Inflammatory macrophage treated with lipopolysaccharide for 4 hours (primary cell): Measurements from ENCODE around the gene IGIP.

Experiments used
- DNase-seq: peaks from one replicate; pipeline ENCODE4 v3.0.0-alpha.2; 2020

The IGIP gene

DNA sequence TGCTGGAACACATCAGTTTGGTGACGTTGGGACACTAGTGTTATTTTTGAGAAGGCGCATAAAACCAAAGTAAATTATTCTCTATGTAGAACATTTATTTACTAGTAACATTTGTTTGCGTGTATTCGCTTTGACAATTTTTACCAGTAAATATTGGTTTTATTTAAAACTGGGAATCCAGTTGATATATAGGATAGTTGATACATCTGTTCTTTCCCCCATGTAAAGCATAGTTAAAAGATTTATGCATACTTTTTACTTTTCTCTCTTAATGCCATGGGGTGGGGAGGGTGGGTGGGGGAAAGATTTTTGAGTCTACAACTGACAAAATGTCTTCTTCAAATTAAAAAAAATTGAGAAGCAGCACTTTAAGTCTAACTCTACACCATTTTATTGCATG lies at the start of gene IGIP:
Gene IGIP, plus strand, starts transcription at position 301 of the 400 bp plus-strand sequence. CDS start 2,540 bp downstream, outside the sequence.
- no peak for DNase-seq

DNA sequence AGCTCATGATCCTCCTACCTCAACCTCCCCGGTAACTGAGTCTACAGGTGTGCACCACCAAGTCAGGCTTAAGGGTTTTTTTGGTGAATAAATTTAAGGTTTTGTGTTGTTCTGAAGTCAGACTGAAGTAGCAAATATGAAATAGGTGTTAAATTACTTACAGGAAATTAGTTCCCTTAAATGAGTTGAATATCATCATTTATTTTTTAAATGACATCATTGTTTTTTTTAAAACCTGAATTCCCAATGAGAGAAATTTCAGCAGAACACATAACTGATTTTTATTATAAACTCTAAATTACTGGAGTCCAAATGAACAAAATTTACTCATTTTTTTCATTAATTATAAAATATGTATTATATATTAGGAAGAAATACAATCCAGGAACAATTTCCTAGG lies 49.6 kb upstream of the IGIP start:
- DNase-seq: no peak

DNA sequence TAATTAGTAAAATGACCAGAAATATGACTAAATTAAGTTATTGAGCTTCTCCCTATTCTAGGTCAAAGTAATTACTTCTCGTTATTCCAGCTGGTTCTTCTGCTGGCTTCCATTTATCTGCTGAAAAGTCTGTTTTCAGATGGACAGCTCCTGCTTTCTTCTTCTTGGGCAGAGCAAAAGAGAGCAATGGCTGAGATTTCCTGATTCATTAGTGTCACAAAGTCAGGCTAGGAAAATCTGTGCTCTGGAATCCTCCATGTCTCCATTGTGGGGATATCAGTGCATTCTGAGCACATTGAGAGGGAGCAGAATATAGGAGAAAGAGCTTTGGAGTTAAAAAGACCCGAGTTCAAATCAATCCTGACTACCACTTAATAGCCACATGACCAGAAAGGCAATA lies 48.9 kb upstream of the IGIP start:
- no peak for DNase-seq

DNA sequence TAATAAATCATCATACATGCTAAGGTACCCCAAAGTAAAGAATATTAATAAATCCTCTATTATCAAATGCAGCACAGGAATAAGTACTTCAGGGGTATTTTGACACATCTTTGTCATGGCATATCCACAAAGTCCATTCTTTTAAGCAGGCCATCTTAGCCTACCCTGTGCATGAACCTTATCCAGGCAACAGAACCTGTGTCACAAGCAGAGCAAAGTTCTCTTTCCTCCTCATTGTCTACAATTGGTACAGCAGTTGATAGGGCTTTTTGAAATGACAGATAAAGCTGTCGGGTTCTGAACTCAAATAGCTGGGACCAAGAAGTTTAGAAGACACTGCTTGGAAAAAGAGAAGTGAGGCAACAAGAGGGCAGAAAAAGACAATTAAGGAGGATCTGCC lies 42.6 kb upstream of the IGIP start:
- no peak for DNase-seq

DNA sequence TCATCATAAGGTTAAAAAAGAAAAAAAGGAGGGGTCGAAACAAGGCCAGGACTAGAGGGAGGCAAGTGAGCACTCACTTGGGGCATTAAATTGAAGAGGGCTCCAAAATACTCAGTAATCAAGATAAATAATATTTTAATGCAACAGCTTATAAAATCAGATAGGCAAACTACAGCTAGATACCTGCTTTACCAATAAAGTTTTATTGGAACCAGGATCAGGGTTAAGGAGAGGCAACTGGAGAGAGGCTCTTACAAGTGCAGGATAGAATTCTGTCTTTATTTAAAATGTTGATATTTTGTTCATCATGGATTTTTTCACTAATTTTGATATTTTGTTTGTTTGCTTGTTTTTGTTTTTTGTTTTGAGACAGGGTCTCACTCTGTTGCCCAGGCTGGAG lies 42.1 kb upstream of the IGIP start:
- no peak for DNase-seq

DNA sequence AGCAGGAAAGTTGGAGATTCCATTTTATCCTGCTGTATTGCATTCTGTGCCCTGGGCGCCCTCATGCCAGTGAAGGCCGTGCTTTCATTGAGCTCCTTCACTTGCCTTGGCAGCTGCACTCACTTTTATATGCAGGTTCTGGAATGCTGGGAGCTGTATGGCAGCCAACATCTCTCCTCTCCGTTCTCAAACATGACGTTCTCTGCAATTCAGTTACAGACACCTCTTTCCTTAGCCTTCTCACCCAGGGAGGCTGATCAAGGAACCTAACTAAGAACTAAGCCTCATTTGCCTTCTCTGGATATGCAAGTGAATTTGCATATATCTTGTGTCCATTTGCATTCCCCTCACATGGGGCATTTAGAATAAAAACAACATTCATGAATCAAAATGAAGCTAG lies 41.2 kb upstream of the IGIP start:
- DNase-seq: no peak

DNA sequence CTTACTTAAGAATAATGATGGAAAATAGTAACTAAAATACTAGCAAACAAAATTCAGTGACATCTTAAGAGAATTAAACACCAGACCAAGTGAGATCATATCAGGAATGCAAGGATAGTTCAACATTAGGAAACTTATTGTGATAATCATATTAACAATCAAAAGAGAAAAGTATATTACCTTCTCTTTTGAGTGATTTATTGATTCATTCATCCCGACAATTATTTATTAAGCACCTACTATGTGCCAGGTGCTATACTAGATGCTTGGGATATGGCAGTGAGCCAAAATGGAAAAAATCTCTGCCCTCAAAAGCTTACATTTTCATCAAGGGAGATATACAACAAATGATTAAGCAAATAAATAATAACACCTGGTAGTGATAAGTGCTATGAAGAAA lies 35.5 kb upstream of the IGIP start:
- no peak for DNase-seq

DNA sequence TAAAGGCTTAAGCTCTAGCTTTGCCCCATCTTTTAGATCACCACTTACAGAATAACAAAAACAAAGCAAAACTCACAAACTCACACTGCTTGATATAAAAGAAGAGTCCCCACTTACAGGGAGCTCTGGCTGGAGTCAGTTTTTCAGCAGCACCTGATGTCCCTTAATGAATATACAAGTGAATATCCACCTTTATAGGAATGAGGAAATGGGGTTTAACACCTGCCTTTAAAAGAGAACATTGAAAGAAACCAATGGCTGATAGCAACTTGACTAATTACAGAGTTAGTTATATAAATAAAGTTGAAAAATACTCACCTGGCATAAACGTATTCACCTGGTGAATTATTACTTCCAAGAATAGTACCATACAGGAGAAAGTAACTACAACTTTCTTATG lies 32.6 kb upstream of the IGIP start:
- DNase-seq: no peak

DNA sequence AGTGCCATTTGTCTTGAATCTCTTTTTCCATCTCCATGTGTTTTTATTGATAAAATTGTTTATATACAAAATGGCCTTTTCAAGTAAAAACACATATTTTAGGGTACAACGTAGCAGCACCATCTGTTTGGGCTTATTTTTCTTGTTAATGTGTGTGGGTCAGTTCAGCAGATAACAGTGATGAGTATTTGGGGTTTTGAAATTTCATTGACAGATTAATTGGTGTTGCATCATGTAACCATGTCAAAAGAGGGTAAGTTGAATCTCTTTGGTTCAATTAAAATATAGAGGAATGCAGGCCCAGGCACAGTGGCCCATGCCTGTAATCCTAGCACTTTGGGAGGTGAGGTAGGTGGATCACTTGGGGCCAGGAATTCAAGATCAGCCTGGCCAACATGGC lies 31.9 kb upstream of the IGIP start:
- no peak for DNase-seq

DNA sequence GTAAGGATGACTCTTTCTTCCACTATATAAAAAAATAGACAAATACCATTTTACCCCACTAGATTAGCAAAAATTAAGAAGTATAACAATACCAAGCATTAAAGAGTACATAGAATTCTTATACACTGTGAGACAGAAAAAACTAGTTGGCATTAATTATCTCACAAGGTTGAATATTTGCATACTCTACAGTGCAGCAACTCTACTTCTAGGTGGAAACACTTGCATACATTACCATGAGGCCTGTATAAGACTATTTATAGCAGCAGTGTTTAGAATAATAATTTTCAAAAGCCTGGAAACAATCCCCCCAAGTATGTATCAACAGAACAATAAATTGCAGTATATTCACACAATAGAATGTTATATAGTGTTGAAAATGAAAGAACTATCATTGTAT lies 30.8 kb upstream of the IGIP start:
- DNase-seq: no peak

DNA sequence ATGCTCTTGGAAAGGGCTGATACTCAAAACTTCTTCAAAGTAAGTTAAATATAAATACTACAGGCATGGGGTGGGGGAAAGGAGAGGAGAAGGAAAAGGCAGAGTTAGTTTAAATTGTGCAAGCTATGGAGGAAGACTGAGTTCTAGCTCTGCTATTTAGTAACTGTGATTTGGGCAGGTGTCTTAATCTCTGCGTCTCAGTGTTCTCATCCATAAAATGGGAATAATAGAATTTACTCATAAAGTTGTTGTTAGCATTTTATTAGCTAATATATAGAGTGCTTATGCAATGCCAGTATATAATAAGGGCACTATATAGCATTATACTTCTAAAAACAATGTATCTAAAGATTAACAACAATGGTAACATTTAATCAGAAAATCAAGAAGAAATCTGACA lies 24.6 kb upstream of the IGIP start:
- DNase-seq: no peak

DNA sequence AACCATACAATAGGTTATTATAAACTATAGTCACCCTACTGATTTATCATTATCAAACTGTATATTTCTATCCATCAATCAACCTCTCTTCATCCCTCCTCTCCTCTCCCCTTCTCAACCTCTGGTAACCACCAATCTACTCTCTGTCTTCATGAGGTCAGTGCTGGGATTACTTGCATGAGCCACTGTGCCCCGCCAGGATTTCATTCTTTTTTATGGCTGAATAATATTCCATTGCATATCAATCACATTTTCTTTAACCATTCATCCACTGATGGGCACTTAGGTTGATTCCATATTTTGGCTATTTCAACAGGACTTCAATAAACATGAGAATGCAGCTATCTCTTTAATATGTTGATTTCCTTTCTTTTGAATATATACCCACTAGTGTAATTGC lies 22.6 kb upstream of the IGIP start:
- DNase-seq: no peak

DNA sequence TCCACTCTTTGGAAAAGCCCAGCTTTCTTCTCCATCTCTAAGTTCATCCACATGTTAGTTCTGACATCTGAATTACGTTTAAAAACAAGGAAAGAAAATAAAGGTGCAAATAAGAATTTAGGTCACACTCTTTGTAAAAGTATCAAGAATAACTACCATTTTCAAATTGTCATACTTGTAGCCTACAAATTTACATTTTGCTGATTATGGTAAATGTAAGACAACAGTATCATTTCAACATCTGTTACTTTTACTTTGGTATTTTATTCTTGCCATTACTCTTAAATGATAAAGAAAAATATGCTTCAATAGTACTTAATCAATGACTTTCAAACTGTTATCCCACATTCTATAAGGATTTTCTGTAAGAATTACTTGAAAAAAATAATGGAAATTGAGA lies 21.6 kb upstream of the IGIP start:
- no peak for DNase-seq

DNA sequence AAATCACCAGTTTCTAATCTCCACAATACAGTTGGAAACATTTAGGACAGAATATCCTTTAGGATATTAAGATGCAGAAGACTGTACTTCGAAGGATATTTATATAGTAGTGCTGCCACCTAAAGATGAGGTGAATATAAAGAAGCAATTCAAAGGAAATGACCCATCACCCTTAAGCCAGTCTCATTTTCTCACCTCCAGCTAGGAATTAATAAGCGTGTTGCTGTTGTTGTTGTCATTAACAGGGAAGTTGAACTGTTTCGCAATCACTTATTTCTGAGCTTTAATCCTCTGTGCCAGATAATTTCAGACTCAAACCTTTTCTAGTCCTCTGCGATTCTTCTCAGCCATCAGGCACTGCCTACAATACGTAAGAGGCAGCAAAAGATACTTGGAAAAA lies 19.6 kb upstream of the IGIP start:
- DNase-seq: peak; percentile 63

DNA sequence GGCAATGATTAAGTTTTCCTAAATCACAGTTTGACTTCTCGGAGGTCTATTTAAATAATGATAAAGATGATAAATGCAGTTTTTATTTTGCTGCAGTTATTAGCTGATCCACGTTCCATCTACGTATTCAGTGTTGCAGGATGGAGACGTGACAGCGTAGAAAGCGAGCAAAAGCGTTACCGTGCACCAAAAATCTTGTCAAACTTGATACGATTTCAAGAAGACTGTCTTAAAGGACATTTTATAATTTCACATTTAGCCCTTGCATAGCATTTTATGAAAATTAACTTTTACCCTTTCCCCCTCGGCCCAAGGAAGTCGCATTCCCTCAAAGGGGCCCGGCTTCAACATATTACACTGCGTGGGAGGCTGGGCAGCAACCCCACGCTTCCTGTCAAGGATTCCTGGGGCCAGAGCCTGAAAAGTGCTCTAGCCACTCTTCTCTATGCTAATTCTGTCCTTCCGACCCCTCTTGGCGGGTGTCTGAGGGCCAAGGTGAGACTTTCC lies 18.9 kb upstream of the IGIP start:
- DNase-seq: no peak

DNA sequence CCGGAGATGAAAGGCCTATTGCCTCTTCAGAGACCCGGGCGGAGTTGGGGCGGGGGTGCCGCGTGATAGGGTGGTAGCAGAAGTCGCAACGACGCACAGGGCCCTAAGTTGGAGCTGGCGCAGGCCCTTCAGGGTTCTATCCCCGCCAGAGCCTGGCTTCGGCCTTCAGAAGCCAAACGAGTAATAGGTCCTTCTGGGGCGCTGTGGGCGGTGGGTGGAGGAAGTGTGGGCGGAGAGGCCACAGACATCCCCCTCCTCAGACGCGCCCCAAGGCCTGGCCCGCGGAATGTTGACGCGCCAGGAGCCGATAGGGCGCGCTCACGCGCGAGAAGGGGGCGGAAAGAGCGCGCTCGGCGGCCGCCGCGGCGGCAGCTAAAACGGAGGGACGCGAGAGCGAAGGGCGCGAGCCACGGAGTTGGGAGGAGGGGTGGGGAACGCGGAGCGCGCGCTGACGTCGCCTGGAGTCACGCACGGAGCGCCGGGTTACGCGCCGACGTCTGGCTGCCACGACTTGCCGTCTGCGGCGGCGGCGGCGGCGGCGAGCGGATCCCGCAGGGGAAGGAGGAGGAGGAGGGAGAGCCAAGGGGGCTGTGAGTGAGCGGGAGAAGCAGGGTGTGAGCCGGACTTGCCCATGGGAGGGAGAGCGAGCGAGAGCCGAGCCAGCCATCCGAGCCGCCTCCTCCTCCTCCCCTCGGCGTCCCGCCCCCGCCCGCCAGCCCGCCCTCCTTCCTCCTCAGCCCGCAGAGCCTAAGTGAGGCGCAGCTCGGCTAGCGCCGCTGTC lies 18.2 kb upstream of the IGIP start:
- DNase-seq: peak; percentile 86

DNA sequence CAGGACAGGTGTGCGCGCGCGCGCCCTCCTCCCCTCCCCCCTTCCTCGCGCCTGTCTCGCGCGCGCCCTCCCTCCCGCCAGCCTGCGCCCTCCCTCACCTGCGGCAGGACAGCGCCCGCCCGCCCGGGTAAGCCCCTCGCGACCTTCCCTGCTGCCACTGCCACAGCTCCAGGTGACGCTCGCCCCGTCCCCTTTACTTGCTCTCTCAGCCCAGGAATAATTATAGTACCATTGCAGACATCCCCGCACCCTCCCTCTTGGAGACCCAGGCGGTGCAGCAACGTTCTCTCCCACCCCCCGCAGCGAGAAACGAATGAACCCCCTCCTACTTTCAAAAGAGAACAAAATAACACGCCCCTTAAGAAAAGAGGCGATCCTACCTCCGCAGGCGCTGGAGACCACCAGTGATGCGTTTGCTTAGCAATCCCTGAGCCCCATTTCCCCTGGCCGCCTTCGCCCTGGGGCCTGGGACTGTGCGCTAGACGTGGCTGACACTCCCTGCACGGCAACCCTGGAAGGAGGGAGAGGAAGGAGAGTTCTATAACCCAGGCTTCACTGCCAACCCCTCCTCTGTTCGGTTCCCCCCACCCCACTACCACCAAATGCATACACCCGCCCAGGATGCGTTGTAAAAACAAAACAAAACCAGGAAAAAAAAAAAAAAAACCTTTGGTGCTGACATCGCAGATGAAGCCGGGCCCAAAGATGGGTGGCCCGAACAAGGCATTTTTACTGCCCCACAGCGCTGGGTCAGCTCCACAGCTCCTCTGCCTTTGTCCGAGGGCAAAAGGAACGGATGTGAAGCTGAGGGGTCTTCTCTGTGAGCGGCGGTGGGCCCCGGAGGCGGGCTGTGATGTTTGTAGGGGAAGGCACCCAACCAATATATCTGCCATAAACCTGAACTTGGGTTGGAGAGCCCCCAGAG lies 17.4 kb upstream of the IGIP start:
- DNase-seq: no peak

DNA sequence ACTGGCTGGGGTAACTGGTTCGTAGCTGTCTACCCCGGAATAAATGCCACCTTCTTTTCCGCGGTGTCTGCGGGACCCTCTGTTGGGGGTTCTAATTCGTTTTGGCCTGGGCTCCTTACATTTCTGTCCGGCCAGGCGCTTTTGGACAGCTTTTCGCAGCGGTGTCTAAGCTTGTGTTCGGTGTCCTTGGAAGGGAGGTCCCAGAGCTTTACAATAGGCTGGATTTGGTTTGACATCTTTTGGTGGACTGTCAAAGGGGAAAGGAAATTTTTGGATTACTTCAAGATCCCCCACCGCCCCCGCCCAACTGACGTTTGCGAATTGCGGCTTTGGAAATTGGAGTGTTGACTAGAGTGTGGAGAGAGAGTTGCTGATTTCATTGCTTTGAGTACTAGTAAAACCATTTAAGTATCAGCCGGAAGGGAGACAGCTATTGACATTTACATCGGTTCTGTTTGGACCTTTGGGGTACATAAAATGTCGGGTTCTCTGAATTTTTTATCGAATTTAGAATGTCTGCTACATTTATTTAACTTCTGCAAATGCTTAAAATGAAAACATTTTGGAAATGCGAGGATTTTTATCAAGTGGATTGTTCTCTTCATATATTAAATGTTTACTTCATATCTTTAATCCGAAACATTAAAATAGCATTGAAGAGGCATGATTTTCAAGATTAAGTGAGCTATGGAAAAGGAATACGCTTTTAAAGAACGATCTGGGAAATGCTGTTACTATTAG lies 16.5 kb upstream of the IGIP start:
- DNase-seq: no peak

DNA sequence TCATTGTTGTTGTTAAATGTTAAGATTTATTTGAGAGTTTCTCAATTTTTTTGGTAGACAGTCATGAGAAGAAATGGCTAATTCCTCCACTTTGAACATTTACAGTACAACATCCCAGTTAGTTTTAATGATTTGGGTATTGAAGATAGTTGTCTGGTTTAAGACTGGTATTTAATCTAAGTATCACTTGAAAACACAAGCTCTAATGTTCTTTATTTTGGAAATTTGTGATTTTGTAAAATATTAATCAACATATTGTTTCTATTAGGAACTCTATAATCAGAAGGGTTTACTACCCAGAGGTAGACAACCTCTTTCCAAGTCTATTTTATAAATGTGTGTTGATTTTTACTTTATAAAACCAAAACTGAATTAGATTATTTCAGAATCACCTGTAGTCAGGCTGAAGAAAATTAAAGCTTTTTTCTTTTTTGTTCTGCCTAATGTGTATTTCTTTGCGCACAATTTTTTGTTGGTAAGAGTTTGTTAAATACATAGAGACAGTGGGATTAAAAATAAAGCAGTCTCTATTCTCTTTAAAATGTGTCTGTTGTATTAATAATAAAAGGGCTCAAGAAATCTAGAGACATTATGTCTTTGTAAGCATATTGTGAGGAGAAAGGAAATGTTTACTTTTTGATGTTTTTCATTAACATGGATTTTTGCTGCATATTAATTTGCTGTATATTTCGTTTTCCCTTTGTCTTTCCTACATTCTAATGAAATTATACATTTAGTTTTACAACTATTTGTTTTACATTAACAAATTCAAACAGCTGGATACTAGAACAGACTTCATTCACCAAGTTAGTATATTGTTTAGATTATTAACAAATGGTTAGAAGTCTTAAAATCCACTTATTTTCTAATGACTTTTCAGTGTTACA lies 15.7 kb upstream of the IGIP start:
- DNase-seq: no peak

DNA sequence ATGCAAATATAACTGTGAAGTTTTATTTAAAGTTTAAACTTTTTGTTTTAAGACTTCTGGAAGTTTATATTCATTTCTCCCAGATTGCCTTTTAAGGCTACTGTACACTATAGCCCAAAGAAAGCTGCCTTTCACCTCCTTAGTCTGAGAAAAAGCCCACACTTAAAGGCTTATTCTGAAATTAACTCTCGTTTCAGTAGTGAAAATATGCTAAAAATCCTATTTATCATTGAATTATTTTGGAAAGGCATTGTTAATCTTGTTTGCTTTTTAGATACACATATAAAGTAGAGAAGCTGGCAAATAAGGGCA lies 15.1 kb upstream of the IGIP start:
- no peak for DNase-seq

DNA sequence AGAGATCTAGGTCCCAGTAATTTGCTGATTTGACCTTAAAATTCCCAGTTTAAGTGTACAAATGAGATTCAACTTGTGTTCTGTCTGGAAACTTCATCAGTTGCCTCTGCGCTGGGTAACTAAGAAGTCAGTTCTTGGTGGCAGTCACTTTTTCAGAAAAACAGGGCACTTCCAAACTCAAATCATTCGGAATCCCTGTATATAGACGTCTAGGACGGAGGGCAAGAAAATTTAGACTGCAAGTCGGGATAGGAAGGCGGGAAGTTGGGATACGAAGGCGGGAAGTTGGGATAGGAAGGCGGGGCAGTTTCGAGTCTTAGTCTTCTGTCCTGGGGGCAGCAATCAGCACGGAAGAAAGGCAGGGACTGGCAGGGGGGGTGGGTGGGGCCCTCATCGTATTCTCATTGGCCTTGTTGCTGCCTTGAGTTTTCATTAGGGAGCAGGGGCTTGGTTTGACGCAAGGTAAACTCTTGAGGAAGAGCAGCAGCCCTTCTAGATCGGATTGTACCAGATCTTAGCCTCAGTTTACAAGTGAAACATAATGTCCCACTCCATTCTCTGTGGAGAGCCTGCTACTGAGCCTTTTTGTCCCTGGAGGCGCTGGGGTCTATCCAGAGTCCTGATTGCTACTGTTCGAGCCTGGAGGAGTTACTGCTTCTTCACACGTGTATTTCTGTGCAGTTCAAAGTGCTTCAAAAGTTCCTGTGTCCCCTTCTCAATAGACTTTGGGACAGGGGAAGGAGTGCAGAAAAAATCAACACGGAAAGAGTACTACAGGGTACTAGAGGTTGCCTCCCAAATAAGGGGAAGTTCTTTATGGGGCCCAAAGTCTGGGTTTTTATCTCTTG lies 14.5 kb upstream of the IGIP start:
- peak; percentile 8 for DNase-seq
